Measurements from ENCODE around the gene NFIA.

NFIA gene

DNA sequence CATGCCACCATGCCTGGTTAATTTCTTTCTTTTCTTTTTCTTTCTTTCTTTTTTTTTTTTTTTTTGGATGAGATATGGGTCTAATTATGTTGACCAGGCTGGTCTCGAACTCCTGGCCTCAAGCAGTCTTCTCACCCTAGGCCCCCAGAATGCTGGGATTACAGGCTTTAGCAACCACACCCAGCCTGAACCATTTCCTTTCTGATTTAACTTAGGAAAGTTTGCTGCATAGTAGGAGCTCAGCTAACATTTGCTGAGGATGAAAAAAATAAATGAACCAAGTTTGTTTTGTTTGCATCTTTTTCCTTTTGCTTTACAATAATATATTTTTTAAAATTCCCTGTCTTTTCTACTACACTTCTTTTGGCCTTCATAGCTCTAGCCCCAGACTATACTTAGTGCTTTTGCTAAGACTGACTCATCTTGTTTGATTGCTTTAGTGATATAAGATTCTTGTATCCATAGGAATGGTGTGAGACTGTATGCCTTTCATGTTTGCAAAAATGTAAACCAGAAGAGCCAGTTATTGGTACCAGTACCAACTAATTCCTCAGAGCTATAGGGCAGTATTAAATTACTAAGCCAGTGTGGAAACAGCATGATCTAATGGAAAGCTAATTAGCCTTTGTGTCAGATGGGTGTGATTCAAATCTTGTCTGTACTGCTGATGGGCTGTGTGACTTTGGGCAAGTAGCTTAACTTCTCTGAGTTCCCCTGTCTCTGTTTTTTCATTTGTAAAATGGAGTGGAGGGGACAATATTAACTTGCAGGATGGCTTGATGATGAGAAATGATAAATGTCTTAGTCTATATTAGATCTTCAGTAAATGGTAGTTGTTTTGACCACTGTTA is 66.9 kb downstream of the NFIA start:
- Histone ChIP-seq H3K27ac (replicated peaks; ENCODE audit: low read length) (no peak overlapping the region), H2BK120ac (ENCODE audit: low read depth, low read length) (no peak overlapping the region), H3K23ac (ENCODE audit: low read depth, low read length, poor library complexity) (no peak overlapping the region), H2AFZ (ENCODE audit: low read length) (no peak overlapping the region), H2BK15ac (ENCODE audit: low read length) (no peak overlapping the region), H3K9ac (ENCODE audit: low read depth, low read length, poor library complexity) (no peak overlapping the region), H2BK12ac (ENCODE audit: low read length) (no peak overlapping the region), H3K4me1 (ENCODE audit: control insufficient read depth in 2 of 2, insufficient read depth in 1 of 2, low read depth in 1 of 2, low read length in 2 of 2) (peaks cover 0 to 11% of the 10 kb centered on the region in 2 donors), H3K27me3 (ENCODE audit: control insufficient read depth in 3 of 3, insufficient read depth in 3 of 3, low read depth in 1 of 3, low read length in 3 of 3) (no peaks in the 10 kb centered on the region), H3K14ac (ENCODE audit: low read length) (no peak overlapping the region), H3K4ac (ENCODE audit: low read length) (no peak overlapping the region), H4K91ac (ENCODE audit: low read depth, low read length, poor library complexity) (no peak overlapping the region), H4K8ac (ENCODE audit: low read depth, low read length) (no peak overlapping the region), H2BK5ac (ENCODE audit: low read length) (no peak overlapping the region), H3K4me2 (ENCODE audit: insufficient read depth, low read length, poor library complexity, severe bottlenecking) (no peak overlapping the region), H3K36me3 (replicated peaks in 1 of 2; ENCODE audit: control insufficient read depth in 2 of 2, insufficient read depth in 2 of 2, low read length in 2 of 2) (no peaks in the 10 kb centered on the region), H3K4me3 (ENCODE audit: low read length in 2 of 2) (no peak overlapping the region), H3K9me3 (replicated peaks in 1 of 2; ENCODE audit: control insufficient read depth in 2 of 2, insufficient read depth in 1 of 2, low read depth in 1 of 2, low read length in 2 of 2) (no peaks in the 10 kb centered on the region), H2AK5ac (ENCODE audit: low read depth, low read length) (no peak overlapping the region), H3K18ac (ENCODE audit: low read length) (no peak overlapping the region), H3K79me1 (ENCODE audit: low read depth, low read length) (no peaks in the 10 kb centered on the region)
- WGBS, 2 donors (ENCODE audit: extremely low coverage in 2 of 2, insufficient read length in 2 of 2, insufficient replicate concordance in 1 of 2): no CpG with 5 or more reads among the region's 1 CpG
- DNase-seq (ENCODE audit: low spot score): no peak

DNA sequence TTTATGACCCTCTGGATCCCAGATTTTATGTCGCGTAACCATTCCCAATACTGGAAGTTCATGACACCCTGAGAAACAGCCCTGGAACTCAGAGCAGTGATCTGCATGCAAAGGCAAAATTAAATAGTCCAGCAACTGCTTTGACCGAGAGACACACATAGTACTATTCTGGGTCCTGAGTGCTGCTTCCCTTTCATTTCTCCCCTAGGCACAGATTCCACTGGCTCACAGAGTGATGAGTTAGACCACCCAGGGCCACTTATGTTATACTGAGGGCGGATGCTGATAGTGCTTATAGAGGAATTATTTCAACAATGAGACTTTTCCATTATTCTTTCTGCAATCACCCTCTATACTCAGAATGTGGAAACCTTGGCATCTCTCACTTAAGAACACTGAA is 69.2 kb downstream of the NFIA start:
- Histone ChIP-seq H3K4me1 (ENCODE audit: control insufficient read depth in 2 of 2, insufficient read depth in 1 of 2, low read depth in 1 of 2, low read length in 2 of 2) (peaks cover 0 to 11% of the 10 kb centered on the region in 2 donors), H2AK5ac (ENCODE audit: low read depth, low read length) (no peak overlapping the region), H2BK12ac (ENCODE audit: low read length) (no peak overlapping the region), H3K4me3 (ENCODE audit: low read length in 2 of 2) (no peak overlapping the region), H3K27ac (replicated peaks; ENCODE audit: low read length) (no peak overlapping the region), H2BK5ac (ENCODE audit: low read length) (no peak overlapping the region), H3K36me3 (replicated peaks in 1 of 2; ENCODE audit: control insufficient read depth in 2 of 2, insufficient read depth in 2 of 2, low read length in 2 of 2) (no peaks in the 10 kb centered on the region), H3K4me2 (ENCODE audit: insufficient read depth, low read length, poor library complexity, severe bottlenecking) (no peak overlapping the region), H2AFZ (ENCODE audit: low read length) (no peak overlapping the region), H3K4ac (ENCODE audit: low read length) (no peak overlapping the region), H3K27me3 (ENCODE audit: control insufficient read depth in 3 of 3, insufficient read depth in 3 of 3, low read depth in 1 of 3, low read length in 3 of 3) (no peaks in the 10 kb centered on the region), H3K18ac (ENCODE audit: low read length) (no peak overlapping the region), H2BK120ac (ENCODE audit: low read depth, low read length) (no peak overlapping the region), H4K91ac (ENCODE audit: low read depth, low read length, poor library complexity) (no peak overlapping the region), H3K9ac (ENCODE audit: low read depth, low read length, poor library complexity) (no peak overlapping the region), H3K79me1 (ENCODE audit: low read depth, low read length) (no peaks in the 10 kb centered on the region), H3K14ac (ENCODE audit: low read length) (no peak overlapping the region), H4K8ac (ENCODE audit: low read depth, low read length) (no peak overlapping the region), H3K9me3 (replicated peaks in 1 of 2; ENCODE audit: control insufficient read depth in 2 of 2, insufficient read depth in 1 of 2, low read depth in 1 of 2, low read length in 2 of 2) (no peaks in the 10 kb centered on the region), H2BK15ac (ENCODE audit: low read length) (no peak overlapping the region), H3K23ac (ENCODE audit: low read depth, low read length, poor library complexity) (no peak overlapping the region)
- no CpG with 5 or more reads among the region's 4 CpGs for WGBS, 2 donors (ENCODE audit: extremely low coverage in 2 of 2, insufficient read length in 2 of 2, insufficient replicate concordance in 1 of 2)
- DNase-seq (ENCODE audit: low spot score): no peak

DNA sequence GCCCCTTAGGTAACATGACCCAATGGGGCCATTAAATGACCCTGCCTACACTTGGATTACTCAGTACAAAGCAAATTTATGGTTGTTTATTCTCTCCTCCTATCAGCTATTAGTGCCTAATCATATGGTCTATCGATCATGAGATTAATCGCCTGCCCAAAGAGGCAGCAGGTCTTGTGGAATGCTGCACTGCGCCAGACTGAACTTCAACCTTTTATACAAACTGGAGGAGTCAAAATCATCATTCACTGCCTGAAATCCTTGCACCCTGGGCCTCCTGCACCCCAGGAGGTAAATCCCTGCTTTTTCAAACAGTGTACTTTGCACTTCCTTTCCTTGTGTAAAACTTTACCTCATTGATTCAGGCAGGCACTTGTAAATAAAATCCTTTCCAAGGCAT is 69.7 kb downstream of the NFIA start:
- Histone ChIP-seq H3K27me3 (ENCODE audit: control insufficient read depth in 3 of 3, insufficient read depth in 3 of 3, low read depth in 1 of 3, low read length in 3 of 3) (no peaks in the 10 kb centered on the region), H3K79me1 (ENCODE audit: low read depth, low read length) (no peaks in the 10 kb centered on the region), H2AK5ac (ENCODE audit: low read depth, low read length) (no peak overlapping the region), H3K4me2 (ENCODE audit: insufficient read depth, low read length, poor library complexity, severe bottlenecking) (no peak overlapping the region), H3K27ac (replicated peaks; ENCODE audit: low read length) (no peak overlapping the region), H3K4me3 (ENCODE audit: low read length in 2 of 2) (no peak overlapping the region), H4K91ac (ENCODE audit: low read depth, low read length, poor library complexity) (no peak overlapping the region), H2BK120ac (ENCODE audit: low read depth, low read length) (no peak overlapping the region), H3K14ac (ENCODE audit: low read length) (no peak overlapping the region), H2BK5ac (ENCODE audit: low read length) (no peak overlapping the region), H3K4ac (ENCODE audit: low read length) (no peak overlapping the region), H3K18ac (ENCODE audit: low read length) (no peak overlapping the region), H4K8ac (ENCODE audit: low read depth, low read length) (no peak overlapping the region), H3K9ac (ENCODE audit: low read depth, low read length, poor library complexity) (no peak overlapping the region), H3K4me1 (ENCODE audit: control insufficient read depth in 2 of 2, insufficient read depth in 1 of 2, low read depth in 1 of 2, low read length in 2 of 2) (peaks cover 0 to 14% of the 10 kb centered on the region in 2 donors), H3K36me3 (replicated peaks in 1 of 2; ENCODE audit: control insufficient read depth in 2 of 2, insufficient read depth in 2 of 2, low read length in 2 of 2) (no peaks in the 10 kb centered on the region), H3K23ac (ENCODE audit: low read depth, low read length, poor library complexity) (no peak overlapping the region), H2BK12ac (ENCODE audit: low read length) (no peak overlapping the region), H2BK15ac (ENCODE audit: low read length) (no peak overlapping the region), H2AFZ (ENCODE audit: low read length) (no peak overlapping the region), H3K9me3 (replicated peaks in 1 of 2; ENCODE audit: control insufficient read depth in 2 of 2, insufficient read depth in 1 of 2, low read depth in 1 of 2, low read length in 2 of 2) (no peaks in the 10 kb centered on the region)
- no peak for DNase-seq (ENCODE audit: low spot score)
- no CpG with 5 or more reads among the region's 3 CpGs for WGBS, 2 donors (ENCODE audit: extremely low coverage in 2 of 2, insufficient read length in 2 of 2, insufficient replicate concordance in 1 of 2)

DNA sequence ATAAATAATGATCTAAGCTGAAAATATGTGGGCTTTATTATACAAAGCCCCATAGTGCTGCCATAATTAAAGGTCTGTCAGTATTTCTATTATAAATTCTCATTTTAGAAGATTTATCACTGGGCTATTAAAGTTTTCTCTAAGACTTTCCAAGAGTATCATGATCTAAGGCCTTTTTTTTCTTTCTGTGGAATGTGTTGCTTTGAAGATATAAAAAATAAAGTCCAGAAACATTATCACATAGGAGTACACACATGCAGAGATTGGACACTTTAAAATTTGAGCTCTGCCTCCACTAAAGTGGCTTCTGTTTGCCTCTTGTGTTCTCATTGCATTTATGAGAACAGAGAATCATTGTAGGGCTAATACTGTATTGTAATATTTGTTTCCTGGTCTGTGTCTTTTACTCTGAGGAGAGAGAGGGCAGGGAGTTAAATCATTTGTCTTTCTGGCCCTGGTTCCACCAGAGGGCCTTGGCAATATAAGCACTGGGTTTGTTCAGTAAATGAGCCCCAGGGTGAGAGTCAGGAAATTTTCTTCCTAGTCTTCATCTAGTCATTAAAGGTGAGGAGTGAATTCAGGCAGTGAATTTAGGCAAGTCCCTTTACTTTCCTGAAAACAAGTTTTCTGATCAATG is 70.2 kb downstream of the NFIA start:
- Histone ChIP-seq H2AFZ (ENCODE audit: low read length) (no peak overlapping the region), H3K18ac (ENCODE audit: low read length) (no peak overlapping the region), H3K4me1 (ENCODE audit: control insufficient read depth in 2 of 2, insufficient read depth in 1 of 2, low read depth in 1 of 2, low read length in 2 of 2) (peaks cover 0 to 15% of the 10 kb centered on the region in 2 donors), H3K4ac (ENCODE audit: low read length) (no peak overlapping the region), H3K9me3 (replicated peaks in 1 of 2; ENCODE audit: control insufficient read depth in 2 of 2, insufficient read depth in 1 of 2, low read depth in 1 of 2, low read length in 2 of 2) (no peaks in the 10 kb centered on the region), H3K79me1 (ENCODE audit: low read depth, low read length) (no peaks in the 10 kb centered on the region), H2BK120ac (ENCODE audit: low read depth, low read length) (no peak overlapping the region), H4K91ac (ENCODE audit: low read depth, low read length, poor library complexity) (no peak overlapping the region), H3K27me3 (ENCODE audit: control insufficient read depth in 3 of 3, insufficient read depth in 3 of 3, low read depth in 1 of 3, low read length in 3 of 3) (no peaks in the 10 kb centered on the region), H2BK5ac (ENCODE audit: low read length) (no peak overlapping the region), H3K9ac (ENCODE audit: low read depth, low read length, poor library complexity) (no peak overlapping the region), H2BK12ac (ENCODE audit: low read length) (no peak overlapping the region), H2AK5ac (ENCODE audit: low read depth, low read length) (no peak overlapping the region), H4K8ac (ENCODE audit: low read depth, low read length) (no peak overlapping the region), H3K4me2 (ENCODE audit: insufficient read depth, low read length, poor library complexity, severe bottlenecking) (no peak overlapping the region), H3K27ac (replicated peaks; ENCODE audit: low read length) (no peak overlapping the region), H2BK15ac (ENCODE audit: low read length) (no peak overlapping the region), H3K36me3 (replicated peaks in 1 of 2; ENCODE audit: control insufficient read depth in 2 of 2, insufficient read depth in 2 of 2, low read length in 2 of 2) (no peaks in the 10 kb centered on the region), H3K14ac (ENCODE audit: low read length) (no peak overlapping the region), H3K23ac (ENCODE audit: low read depth, low read length, poor library complexity) (no peak overlapping the region), H3K4me3 (ENCODE audit: low read length in 2 of 2) (no peak overlapping the region)
- no peak for DNase-seq (ENCODE audit: low spot score)
